Measurements from ENCODE around the gene AP2S1. TPM values are rescaled to one million over a fixed set of nuclear protein-coding genes. Genes with fewer than 3 reads are reported as not detected.

Gene AP2S1
- polyA plus RNA-seq, 2 of the 4 experiments (the other 2 are of a cell fraction) = 150 to 329 TPM

DNA sequence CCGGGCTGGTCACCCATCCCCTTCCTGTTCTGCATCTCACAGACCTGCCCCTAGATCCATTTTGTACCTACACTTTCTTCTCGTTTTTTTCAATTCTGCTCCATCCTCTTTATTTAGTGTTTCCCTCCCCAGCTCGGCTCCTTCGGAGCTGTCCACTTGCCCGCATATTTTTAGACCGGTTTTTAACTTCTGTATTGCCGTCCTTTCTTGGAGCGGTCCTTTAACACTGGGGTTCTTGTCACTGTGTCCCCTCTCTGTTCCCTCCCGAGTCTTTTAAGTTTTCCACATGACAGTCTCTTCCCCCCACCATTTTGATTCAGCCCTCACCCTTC is 11.8 kb upstream of the AP2S1 start:
- Histone ChIP-seq H3K9me3 (no peaks in the 10 kb centered on the region), H3K4me3 (peak overlapping the region; percentile 94), H3K27ac (peak overlapping the region; percentile 99), H3K4me2 (peak overlapping the region; percentile 96), H3K4me1 (peaks cover 63% of the 10 kb centered on the region)
- TF ChIP-seq, protein P1, sequence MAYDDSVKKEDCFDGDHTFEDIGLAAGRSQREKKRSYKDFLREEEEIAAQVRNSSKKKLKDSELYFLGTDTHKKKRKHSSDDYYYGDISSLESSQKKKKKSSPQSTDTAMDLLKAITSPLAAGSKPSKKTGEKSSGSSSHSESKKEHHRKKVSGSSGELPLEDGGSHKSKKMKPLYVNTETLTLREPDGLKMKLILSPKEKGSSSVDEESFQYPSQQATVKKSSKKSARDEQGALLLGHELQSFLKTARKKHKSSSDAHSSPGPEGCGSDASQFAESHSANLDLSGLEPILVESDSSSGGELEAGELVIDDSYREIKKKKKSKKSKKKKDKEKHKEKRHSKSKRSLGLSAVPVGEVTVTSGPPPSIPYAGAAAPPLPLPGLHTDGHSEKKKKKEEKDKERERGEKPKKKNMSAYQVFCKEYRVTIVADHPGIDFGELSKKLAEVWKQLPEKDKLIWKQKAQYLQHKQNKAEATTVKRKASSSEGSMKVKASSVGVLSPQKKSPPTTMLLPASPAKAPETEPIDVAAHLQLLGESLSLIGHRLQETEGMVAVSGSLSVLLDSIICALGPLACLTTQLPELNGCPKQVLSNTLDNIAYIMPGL (CRISPR knock-in tag; IDR thresholded peaks at IDR 0.05; ENCODE audit: borderline replicate concordance) = no peak
- no peak for TF ChIP-seq FOXS1 (CRISPR knock-in tag; IDR thresholded peaks at IDR 0.05)
- no peak for TF ChIP-seq NR3C1 (IDR thresholded peaks at IDR 0.05)
- TF ChIP-seq ZFP36 (IDR thresholded peaks at IDR 0.05; ENCODE audit: borderline replicate concordance, partially characterized antibody) = no peak
- TF ChIP-seq HOXB5 (CRISPR knock-in tag; IDR thresholded peaks at IDR 0.05) = no peak
- no peak for TF ChIP-seq MYC (IDR thresholded peaks at IDR 0.05; ENCODE audit: borderline replicate concordance, low read length)
- FAIRE-seq (no peak), DNase-seq (ENCODE audit: low read depth in 1 of 2, low spot score in 1 of 2) (no peak), ATAC-seq (no peak)
- CTCF ChIA-PET = interaction anchor here (0.8 to 4.2 kb wide), 11 partner anchors 9 to 173 kb away, joined by 3 to 47 read pairs (median 9); no protein-coding TSS in a partner anchor
- POLR2A ChIA-PET = interaction anchor here (1.2 kb wide), 1 partner anchor 63 kb away, joined by 3 read pairs; no protein-coding TSS in a partner anchor
- 29% methylated on average over 9 of the region's 9 CpGs for WGBS (ENCODE audit: missing lambda C conversion rate)

DNA sequence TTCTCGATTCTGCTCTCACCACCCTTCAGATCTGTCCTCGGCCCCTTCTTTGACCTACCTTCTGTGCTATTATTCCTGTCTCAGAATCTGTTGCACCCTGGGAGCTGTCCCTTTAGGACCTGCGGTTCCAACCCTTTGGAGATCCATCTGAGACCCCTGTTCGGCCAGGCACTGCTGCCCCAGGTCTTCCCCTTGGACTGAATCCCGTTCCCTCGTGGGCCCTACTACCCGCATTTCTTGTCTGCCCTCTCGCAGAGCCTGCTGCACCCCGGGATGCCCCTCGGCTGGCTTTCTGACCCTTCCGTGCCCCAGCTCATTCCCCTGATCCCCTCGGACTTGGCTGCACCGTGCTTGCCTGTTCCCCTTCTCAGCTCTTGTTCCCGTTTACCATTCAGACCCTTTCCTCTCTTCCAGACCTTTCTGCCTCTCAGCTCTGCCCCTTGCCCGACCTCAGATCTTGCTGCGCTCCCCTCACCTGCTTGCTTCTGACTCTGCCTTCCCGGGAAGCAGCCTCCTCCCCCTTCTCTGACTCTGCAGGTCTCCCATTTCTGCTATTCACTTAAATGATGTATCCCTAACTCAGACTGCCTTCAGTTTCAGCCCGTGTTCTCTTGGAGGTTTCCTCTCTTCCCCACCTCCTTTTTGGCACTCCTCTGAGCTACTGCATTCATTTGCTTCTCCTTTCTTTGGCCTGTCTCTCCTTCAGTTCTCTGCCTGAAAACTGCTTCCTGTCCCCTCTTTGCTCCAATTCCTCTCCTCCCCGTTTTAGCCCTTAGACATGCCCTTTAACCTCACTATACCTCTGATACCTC is 11.3 kb upstream of the AP2S1 start:
- Histone ChIP-seq H3K27ac (peak overlapping the region; percentile 99), H3K4me1 (peaks cover 63% of the 10 kb centered on the region), H3K4me3 (peak overlapping the region; percentile 94), H3K4me2 (peak overlapping the region; percentile 96), H3K9me3 (no peaks in the 10 kb centered on the region)
- whole genome bisulfite sequencing (ENCODE audit: missing lambda C conversion rate) = 2% methylated on average over 19 of the region's 19 CpGs
- peak in 1 of 2 experiments; percentile 3; a peak in 1 of 6 replicates for ATAC-seq
- FAIRE-seq = no peak
- ChIA-PET POLR2A (interaction anchor here (0.7 to 3.1 kb wide), 4 partner anchors 17 to 63 kb away, joined by 3 to 13 read pairs (median 4); no protein-coding TSS in a partner anchor), CTCF (interaction anchor here (0.8 to 4.2 kb wide), 12 partner anchors 8 to 173 kb away, joined by 3 to 47 read pairs (median 6); no protein-coding TSS in a partner anchor)
- no peak for DNase-seq (ENCODE audit: low read depth in 1 of 2, low spot score in 1 of 2)
- no peak for TF ChIP-seq CEBPB (IDR thresholded peaks at IDR 0.05)
- TF ChIP-seq ZSCAN20 (CRISPR knock-in tag; IDR thresholded peaks at IDR 0.05) = no peak
- no peak for TF ChIP-seq KDM5A (IDR thresholded peaks at IDR 0.05)
- no peak for TF ChIP-seq EP300 (IDR thresholded peaks at IDR 0.05)
- TF ChIP-seq RARB (CRISPR knock-in tag; IDR thresholded peaks at IDR 0.05) = no peak
- TF ChIP-seq JUNB (IDR thresholded peaks at IDR 0.05) = no peak
- TF ChIP-seq FOSB (CRISPR knock-in tag; IDR thresholded peaks at IDR 0.05) = no peak
- TF ChIP-seq ZC3H11A (IDR thresholded peaks at IDR 0.05) = no peak

DNA sequence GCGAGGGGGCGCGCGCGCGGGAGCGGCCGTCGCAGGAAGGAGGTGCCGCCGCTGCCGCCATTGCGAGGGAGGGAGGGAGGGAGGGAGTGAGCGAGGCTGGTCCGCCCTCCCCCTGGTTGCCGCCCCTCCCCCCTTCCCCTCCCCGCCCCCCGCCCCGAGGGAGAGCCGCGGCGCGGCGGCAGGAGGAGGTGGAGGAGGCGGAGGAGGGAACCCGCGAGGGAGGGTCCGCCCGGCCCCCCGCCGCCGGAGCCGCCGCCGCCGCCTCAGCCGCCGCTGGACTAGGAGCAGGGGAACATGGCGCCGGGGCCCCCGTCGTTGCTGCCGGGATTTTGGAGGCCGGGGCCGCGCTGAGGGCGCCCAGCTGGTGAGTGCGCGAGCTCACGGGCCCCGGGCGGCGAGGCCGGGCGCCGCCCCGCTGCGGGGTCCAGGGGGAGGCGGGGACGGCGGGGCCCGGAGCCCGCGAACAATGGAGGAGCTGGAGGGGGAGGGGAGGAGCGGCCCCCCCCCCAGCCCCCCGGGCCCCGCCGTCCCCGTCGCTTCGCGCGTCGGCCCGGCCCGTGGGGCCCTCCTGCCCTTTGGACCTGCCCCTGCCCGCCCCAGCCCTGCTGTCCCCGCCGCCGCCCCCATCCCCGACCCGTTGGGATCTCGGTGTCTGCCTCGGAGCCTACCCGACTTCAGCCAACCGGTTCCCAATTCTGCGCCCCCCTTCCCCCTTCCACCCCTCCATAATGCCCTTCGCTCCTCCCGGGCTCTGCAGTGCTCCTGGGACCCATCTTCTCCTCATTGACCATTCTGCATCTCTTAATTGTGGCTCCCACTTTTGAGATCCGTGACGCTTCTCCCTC is 10.4 kb upstream of the AP2S1 start, which contains the start of gene ARHGAP35:
TSS of gene ARHGAP35 (plus strand) at position 152 of the 845 bp plus-strand sequence. CDS start 57,679 bp downstream, outside the sequence.
- FAIRE-seq (no peak), DNase-seq (ENCODE audit: low read depth in 1 of 2, low spot score in 1 of 2) (peak in 1 of 2 experiments; percentile 90), ATAC-seq (peak; percentile 0 to 40; a peak in 3 of 6 replicates)
- ChIA-PET POLR2A (interaction anchor here (0.6 to 3.1 kb wide), 11 partner anchors 10 to 253 kb away, joined by 3 to 13 read pairs (median 3); partner anchors contain the start of genes AP2S1, SLC1A5 and ZC3H4), CTCF (interaction anchor here (0.9 to 8.0 kb wide), 13 partner anchors 9 to 152 kb away, joined by 3 to 339 read pairs (median 9); no protein-coding TSS in a partner anchor)
- Histone ChIP-seq H3K4me1 (peaks cover 59% of the 10 kb centered on the region), H3K9me3 (no peaks in the 10 kb centered on the region), H3K27ac (peak within 1 kb of the TSS; percentile 99), H3K4me2 (peak within 1 kb of the TSS; percentile 96), H3K4me3 (peak within 1 kb of the TSS; percentile 94)
- TF ChIP-seq RAD21 (conservative IDR thresholded peaks at IDR 0.05 in 1 of 2, IDR thresholded peaks at IDR 0.05 in 1 of 2) (no peak; a peak in 1 of 5 replicates), HOXB5 (CRISPR knock-in tag; IDR thresholded peaks at IDR 0.05) (no peak), JUN (IDR thresholded peaks at IDR 0.05) (peak in 1 of 2 experiments; percentile 92; a peak in 4 of 5 replicates), MYC (IDR thresholded peaks at IDR 0.05; ENCODE audit: borderline replicate concordance, low read length) (no peak), BHLHE40 (IDR thresholded peaks at IDR 0.05; ENCODE audit: low read depth, low read length) (no peak), EP300 (IDR thresholded peaks at IDR 0.05) (peak in 1 of 2 experiments; percentile 4; a peak in 1 of 5 replicates), RFX5 (IDR thresholded peaks at IDR 0.05) (no peak), CEBPB (IDR thresholded peaks at IDR 0.05) (no peak), EHMT2 (IDR thresholded peaks at IDR 0.05; ENCODE audit: low read depth) (no peak), ESRRA (IDR thresholded peaks at IDR 0.05; ENCODE audit: borderline replicate concordance, low read length) (no peak), MAZ (IDR thresholded peaks at IDR 0.05; ENCODE audit: borderline replicate concordance, low read depth, low read length) (0 out of 2 replicates have a peak, but pooled peaks have one; percentile 22), ZC3H11A (IDR thresholded peaks at IDR 0.05) (no peak), JUNB (IDR thresholded peaks at IDR 0.05) (no peak), ZNF302 (CRISPR knock-in tag; IDR thresholded peaks at IDR 0.05) (no peak)
- TF ChIP-seq, protein P2, sequence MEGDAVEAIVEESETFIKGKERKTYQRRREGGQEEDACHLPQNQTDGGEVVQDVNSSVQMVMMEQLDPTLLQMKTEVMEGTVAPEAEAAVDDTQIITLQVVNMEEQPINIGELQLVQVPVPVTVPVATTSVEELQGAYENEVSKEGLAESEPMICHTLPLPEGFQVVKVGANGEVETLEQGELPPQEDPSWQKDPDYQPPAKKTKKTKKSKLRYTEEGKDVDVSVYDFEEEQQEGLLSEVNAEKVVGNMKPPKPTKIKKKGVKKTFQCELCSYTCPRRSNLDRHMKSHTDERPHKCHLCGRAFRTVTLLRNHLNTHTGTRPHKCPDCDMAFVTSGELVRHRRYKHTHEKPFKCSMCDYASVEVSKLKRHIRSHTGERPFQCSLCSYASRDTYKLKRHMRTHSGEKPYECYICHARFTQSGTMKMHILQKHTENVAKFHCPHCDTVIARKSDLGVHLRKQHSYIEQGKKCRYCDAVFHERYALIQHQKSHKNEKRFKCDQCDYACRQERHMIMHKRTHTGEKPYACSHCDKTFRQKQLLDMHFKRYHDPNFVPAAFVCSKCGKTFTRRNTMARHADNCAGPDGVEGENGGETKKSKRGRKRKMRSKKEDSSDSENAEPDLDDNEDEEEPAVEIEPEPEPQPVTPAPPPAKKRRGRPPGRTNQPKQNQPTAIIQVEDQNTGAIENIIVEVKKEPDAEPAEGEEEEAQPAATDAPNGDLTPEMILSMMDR (IDR thresholded peaks at IDR 0.05) = no peak
- TF ChIP-seq, protein P3, sequence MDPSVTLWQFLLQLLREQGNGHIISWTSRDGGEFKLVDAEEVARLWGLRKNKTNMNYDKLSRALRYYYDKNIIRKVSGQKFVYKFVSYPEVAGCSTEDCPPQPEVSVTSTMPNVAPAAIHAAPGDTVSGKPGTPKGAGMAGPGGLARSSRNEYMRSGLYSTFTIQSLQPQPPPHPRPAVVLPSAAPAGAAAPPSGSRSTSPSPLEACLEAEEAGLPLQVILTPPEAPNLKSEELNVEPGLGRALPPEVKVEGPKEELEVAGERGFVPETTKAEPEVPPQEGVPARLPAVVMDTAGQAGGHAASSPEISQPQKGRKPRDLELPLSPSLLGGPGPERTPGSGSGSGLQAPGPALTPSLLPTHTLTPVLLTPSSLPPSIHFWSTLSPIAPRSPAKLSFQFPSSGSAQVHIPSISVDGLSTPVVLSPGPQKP (IDR thresholded peaks at IDR 0.05; ENCODE audit: low read depth, low read length) = no peak
- under 1% methylated on average over 10 of the region's 91 CpGs for WGBS (ENCODE audit: missing lambda C conversion rate)

Data from A549 (cell line).